ENCODE data around the gene GPN1.

The GPN1 gene

DNA sequence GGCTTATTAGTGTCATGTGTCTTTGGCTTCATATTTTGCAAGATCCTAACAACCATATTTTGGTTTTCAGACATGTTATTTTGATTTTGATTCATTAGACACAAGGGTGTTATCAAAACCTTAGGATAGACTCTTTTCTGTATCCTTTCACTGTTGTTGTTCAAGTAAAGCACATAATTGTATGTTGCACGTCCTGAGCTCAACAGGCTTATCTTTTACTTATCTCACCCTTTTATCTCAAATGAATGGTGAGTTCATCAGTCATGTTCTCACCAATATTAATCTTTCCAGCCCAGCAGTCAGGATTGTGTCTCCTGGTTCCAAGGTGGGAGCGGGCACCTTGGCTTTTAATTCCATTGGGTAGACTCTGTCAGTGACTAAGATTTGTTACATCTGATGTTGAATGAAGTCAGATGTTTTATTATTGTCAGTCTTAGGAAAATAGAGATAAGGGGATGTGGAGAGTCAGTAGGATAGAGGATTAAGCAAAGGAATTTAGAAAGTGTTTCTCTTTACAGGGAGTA, 11.9 kb downstream of the GPN1 start:
- TF ChIP-seq, protein P1, sequence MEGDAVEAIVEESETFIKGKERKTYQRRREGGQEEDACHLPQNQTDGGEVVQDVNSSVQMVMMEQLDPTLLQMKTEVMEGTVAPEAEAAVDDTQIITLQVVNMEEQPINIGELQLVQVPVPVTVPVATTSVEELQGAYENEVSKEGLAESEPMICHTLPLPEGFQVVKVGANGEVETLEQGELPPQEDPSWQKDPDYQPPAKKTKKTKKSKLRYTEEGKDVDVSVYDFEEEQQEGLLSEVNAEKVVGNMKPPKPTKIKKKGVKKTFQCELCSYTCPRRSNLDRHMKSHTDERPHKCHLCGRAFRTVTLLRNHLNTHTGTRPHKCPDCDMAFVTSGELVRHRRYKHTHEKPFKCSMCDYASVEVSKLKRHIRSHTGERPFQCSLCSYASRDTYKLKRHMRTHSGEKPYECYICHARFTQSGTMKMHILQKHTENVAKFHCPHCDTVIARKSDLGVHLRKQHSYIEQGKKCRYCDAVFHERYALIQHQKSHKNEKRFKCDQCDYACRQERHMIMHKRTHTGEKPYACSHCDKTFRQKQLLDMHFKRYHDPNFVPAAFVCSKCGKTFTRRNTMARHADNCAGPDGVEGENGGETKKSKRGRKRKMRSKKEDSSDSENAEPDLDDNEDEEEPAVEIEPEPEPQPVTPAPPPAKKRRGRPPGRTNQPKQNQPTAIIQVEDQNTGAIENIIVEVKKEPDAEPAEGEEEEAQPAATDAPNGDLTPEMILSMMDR (IDR thresholded peaks at IDR 0.05) = no peak

DNA sequence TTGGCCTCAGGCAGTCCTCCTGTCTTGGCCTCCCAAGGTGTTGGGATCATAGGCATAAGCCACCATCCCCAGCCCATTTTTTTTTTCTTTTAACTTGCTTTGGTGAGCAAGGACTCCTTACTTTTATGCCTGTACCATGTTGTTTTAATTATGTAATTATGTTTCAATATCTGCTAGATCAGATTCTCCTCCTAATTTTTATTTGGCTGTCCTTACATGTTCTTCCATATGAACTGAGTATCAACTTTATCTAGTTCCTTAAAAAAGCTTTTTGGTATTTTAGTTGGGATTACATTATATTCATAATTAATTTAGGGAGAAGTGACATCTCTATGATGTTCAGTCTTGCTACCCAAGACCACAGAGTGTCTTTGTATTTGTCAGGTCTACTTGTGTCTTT, 16.3 kb downstream of the GPN1 start:
- TF ChIP-seq, protein P1 (IDR thresholded peaks at IDR 0.05) = no peak

DNA sequence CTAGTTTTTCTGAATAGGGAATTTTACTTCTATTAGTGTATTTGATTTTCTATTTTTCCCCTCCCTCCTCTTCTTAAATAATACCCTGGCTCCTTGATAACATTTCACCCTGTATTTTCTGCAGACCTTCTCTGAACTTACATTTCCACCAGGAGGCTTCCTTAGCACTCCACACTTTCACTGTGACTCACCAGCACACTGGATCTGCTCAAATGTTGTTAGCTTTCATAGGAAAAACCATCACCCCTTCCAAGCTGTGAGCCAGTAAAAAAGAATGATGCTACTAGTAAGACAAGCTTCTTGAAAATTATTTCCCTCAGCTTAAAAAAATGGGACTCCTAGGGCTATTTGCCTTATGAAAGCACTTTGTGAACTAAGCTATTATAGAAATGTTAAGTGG, 18.4 kb downstream of the GPN1 start:
- TF ChIP-seq, protein P1 (IDR thresholded peaks at IDR 0.05) = no peak

DNA sequence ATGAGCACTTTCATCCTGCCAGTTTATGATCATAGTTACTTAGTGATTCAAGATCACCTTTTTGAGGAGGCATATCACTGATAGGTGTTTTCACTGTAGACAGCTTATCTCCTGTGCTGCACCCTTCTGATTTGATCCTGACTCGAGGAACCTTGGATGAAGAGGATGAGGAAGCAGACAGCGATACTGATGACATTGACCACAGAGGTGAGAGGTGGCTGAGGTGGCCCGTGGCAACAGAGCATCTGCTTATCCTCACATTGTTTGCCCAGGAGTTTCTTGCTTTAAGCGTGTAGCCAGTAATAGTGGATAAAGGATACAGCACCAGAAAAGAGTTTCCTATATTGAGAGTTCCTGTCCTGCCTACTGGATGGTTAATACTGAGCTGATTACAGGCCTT, 18.9 kb downstream of the GPN1 start:
- TF ChIP-seq, protein P1 (IDR thresholded peaks at IDR 0.05) = no peak

DNA sequence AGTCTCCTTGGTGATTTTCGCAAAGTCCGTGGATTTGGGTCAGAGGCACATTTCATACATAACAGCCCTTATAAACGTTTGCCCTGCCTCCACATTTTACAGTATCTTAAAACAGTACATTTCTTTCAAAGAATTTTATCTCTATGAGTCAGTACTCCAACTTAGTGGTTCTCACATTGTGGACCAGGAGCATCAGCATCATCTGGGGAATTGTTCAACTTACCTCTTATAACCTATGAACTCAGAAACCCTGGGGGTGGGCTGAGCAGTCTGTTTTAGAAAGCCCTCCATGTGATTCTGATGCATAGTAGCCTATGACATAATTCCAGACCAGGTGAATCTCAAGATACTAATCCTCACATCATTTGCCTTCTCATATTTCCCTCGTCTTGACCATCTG, 22.2 kb downstream of the GPN1 start:
- TF ChIP-seq, protein P1 (IDR thresholded peaks at IDR 0.05) = no peak

DNA sequence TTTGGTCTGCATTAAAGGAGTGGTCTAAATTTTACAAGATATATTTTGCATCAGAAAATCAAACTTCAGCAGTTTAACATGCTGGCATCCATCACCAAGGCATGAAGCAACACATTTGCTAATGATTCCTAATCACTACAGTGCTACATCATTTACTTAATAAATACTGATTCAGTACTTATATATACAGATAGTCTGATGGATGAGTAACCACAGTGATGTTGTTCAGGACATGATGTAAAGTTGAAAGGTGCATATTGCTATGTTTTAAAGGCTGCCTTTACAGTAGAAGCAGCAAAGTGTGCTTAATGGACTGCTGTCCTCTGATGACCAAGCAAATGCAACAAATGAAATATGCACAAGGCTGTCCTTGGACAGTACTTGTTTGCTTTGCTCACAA, 23.5 kb downstream of the GPN1 start:
- TF ChIP-seq, protein P1 (IDR thresholded peaks at IDR 0.05) = no peak

DNA sequence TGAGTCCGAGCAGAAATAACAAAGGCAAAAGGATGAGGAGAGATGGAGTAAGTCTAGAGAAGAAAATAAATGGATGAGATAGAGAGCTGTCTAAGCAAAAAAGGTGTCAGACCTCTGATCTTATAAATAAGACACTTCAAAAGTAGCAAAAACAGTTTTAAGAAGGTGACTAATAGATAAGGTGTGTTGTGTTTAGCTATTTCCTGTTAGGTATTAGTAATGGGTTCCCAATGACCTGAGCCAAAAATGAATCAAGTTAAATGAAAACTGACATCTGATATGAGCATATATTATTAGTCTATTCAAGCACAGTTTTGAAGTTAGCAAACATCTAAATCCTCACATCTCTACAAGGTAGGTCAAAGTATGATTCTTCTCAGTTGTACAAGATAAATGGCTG, 23.9 kb downstream of the GPN1 start:
- TF ChIP-seq, protein P1 (IDR thresholded peaks at IDR 0.05) = no peak

DNA sequence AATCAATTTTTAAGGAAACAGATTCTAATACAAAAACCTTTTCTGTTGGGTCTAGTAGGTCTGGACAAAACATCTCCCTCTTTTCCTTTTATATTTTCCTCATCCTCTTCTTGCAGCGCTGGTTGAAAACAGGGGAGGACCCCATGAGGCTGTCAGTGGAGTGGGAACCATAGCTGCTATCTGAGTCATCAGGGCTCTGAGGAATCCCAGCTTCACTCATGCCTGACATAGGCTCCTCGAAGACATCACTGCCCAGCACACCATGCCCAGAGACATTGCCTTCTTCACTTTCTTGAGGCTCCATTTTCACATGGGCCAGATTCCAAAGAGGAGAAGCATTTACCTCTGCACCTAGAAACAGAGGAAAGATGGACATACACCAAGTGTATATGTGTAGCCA, 24.5 kb downstream of the GPN1 start:
- TF ChIP-seq, protein P1 (IDR thresholded peaks at IDR 0.05) = no peak

Data from LNCAP (cell line).